ENCODE measurements around the gene TDRD12. TPM values are rescaled to one million over a fixed set of nuclear protein-coding genes. Genes with fewer than 3 reads are reported as not detected.
"Not testable (repeated sequence)": the region's sequence is repeated elsewhere in the genome, so short reads cannot be mapped to it uniquely, and the experiment has no call there.

TDRD12 gene
- total RNA-seq, 3 donors from 2014 or later, result 0.05 to 0.74 (median 0.68) TPM

DNA sequence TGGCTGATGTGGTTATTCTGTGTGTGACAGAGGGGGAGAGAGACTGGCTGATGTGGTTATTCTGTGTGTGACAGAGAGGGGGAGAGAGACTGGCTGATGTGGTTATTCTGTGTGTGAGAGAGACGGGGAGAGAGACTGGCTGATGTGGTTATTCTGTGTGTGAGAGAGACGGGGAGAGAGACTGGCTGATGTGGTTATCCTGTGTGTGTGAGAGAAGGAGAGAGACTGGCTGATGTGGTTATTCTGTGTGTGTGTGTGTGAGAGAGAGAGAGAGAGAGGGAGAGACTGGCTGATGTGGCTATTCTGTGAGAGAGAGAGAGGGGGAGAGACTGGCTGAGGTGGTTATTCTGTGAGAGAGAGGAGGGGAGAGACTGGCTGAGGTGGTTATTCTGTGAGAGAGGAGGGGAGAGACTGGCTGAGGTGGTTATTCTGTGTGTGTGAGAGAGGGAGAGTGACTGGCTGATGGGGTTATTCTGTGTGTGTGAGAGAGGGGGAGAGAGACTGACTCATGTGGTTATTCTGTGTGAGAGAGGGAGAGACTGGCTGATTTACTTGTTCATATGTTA lies 27.1 kb downstream of the TDRD12 start:
- H3K9me3 Mint-ChIP-seq; H3K27me3 Mint-ChIP-seq (ENCODE audit: low read depth); DNase-seq; H3K4me3 Mint-ChIP-seq; H3K4me1 Mint-ChIP-seq (ENCODE audit: low read depth); H3K36me3 Mint-ChIP-seq (ENCODE audit: insufficient read depth): not testable (repeated sequence)
- peak; percentile 80 to 88 for ATAC-seq

DNA sequence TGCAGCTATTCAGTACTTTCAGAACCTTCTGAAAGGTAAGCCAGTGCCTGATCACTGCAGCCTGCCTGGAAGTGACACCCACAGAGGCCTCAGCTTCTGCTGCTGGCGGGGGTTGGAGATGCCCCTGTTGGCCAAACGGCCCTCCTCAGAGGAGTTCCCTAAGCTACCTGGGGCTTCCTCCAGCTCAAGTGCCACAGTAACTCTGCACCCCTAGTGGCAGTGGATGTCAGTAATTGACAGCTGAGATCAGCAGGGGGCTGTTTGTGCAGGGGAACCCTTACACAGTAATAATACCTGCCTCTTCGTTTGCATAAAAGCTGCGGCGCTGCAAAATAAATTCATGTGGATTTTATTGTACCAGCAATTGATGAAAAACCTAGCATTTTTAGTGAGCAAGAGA lies 28.9 kb downstream of the TDRD12 start:
- no peaks in the 10 kb centered on the region for H3K36me3 Mint-ChIP-seq (ENCODE audit: insufficient read depth)
- ATAC-seq (peak in 1 of 2 donors; percentile 30), DNase-seq (no peak)
- no peak overlapping the region for H3K4me3 Mint-ChIP-seq
- peaks cover 8% of the 10 kb centered on the region for H3K4me1 Mint-ChIP-seq (ENCODE audit: low read depth)
- H3K27me3 Mint-ChIP-seq (ENCODE audit: low read depth), result peaks cover 9% of the 10 kb centered on the region
- no peaks in the 10 kb centered on the region for H3K9me3 Mint-ChIP-seq

DNA sequence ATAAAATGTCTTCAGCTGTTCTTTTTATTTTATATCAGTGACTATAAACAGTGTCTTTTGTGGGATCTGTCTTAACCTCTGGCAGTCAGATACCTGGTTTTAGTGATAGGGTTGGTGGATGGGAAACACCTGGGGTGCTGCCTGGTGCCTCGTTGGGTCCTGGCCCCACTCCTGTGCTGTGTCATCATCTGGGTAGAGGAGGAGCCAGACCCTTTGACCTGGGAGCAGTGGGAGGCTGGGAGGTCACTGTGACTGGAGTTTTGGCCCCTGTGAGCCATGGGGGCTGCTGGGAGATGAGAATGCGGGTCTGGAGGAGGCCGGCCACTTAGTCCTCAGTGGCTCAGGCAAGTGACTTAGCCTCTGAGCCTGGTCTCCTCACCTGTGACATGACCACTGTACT lies 29.4 kb downstream of the TDRD12 start:
- H3K27me3 Mint-ChIP-seq (ENCODE audit: low read depth), result peaks cover 12% of the 10 kb centered on the region
- no peak for ATAC-seq
- peaks cover 8% of the 10 kb centered on the region for H3K4me1 Mint-ChIP-seq (ENCODE audit: low read depth)
- H3K9me3 Mint-ChIP-seq, result no peaks in the 10 kb centered on the region
- H3K36me3 Mint-ChIP-seq (ENCODE audit: insufficient read depth), result no peaks in the 10 kb centered on the region
- no peak overlapping the region for H3K4me3 Mint-ChIP-seq
- no peak for DNase-seq

DNA sequence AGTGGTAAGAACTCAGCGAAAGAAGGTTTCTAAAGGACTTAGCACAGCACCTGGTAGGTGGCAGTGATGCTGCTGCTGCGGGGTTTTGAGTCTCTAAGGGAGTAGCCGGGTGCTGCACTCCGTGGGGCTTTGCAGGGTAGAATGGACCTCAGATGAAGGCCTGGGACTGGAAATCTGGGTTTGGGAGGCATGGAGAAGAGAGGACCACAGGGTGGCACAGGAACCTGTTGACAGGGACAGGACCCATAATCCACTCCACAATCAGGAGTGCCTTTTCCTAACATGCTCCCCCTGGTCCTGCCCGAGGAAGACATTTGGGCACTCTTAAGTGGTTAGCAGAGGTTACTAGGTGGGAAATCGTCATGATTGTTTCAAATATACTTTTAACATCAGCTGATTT lies 29.8 kb downstream of the TDRD12 start:
- H3K9me3 Mint-ChIP-seq, result no peaks in the 10 kb centered on the region
- H3K36me3 Mint-ChIP-seq (ENCODE audit: insufficient read depth), result no peaks in the 10 kb centered on the region
- no peak for ATAC-seq
- no peak for DNase-seq
- H3K4me3 Mint-ChIP-seq, result no peak overlapping the region
- H3K27me3 Mint-ChIP-seq (ENCODE audit: low read depth), result peaks cover 12% of the 10 kb centered on the region
- peaks cover 8% of the 10 kb centered on the region for H3K4me1 Mint-ChIP-seq (ENCODE audit: low read depth)

DNA sequence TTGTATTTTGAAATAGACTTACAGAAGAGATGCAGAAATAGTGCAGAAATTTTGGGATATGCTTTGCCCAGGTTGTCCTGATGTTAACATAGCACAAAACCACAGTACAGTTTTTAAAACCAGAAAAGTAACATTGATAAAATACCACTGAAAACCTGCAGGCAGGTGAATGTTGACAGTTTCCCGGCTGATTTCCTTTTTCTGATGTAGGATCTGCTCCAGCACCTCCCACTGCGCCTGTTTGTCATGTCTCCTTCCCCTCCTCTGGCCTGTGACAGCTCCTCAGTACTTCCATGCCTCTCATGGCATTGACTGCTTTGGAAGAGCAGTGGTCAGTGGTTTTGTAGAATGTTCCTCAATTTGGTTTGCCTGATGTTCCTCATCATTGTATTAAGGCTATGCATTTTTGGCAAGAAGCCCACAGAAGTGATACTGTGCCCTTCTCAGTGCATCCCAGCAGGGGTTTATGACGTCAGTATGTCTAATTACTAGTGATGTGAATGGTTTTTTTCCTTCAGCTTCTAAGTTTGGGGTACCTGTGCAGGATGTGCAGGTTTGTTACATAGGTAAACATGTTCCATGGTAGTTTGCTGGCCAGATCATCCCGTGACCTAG lies 31.0 kb downstream of the TDRD12 start:
- H3K9me3 Mint-ChIP-seq, result no peaks in the 10 kb centered on the region
- no peak for DNase-seq
- no peak overlapping the region for H3K4me3 Mint-ChIP-seq
- no peaks in the 10 kb centered on the region for H3K36me3 Mint-ChIP-seq (ENCODE audit: insufficient read depth)
- no peak for ATAC-seq
- H3K4me1 Mint-ChIP-seq (ENCODE audit: low read depth), result peaks cover 5% of the 10 kb centered on the region
- H3K27me3 Mint-ChIP-seq (ENCODE audit: low read depth), result peaks cover 18% of the 10 kb centered on the region

DNA sequence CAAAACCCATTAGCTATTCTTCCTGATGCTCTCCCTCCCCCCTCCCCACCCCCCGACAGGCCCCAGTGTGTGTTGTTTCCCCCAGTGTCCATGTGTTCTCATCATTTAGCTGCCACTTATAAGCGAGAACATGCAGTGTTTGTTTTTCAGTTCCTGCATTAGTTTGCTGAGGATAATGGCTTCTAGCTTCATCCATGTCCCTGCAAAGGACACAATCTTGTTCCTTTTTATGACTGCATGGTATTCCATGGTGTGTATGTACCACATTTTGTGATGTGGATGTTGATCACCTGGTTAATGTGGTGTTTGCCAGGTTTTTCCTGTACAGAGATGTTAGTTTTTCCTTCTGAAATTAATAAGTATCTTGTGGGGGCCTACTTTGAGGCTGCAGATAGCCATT lies 31.5 kb downstream of the TDRD12 start:
- Mint-ChIP-seq H3K27me3 (ENCODE audit: low read depth) (peaks cover 22% of the 10 kb centered on the region), H3K9me3 (no peaks in the 10 kb centered on the region), H3K4me1 (ENCODE audit: low read depth) (peaks cover 5% of the 10 kb centered on the region), H3K4me3 (no peak overlapping the region), H3K36me3 (ENCODE audit: insufficient read depth) (no peaks in the 10 kb centered on the region)
- DNase-seq (no peak), ATAC-seq (no peak)

DNA sequence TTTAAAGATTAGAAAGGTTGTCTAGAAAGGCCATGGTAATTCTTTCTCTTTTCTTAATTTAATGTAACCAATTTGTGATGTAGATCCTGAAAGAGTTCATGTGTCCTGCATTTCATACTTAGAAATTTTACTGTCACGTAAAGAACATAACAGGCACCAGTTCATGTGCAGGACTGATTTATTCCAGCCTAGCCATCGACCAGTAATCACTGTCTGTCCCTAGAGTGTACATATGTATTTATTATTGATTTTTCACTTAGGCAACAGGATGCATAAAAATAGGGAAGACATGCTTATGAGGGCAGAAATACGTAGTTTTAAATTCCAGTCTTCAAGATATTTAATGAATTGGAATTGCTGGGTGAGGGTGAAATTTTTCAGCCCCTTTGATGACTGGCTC lies 37.6 kb downstream of the TDRD12 start:
- Mint-ChIP-seq H3K27me3 (ENCODE audit: low read depth) (peaks cover 27% of the 10 kb centered on the region), H3K4me1 (ENCODE audit: low read depth) (no peaks in the 10 kb centered on the region), H3K4me3 (no peak overlapping the region), H3K36me3 (ENCODE audit: insufficient read depth) (no peaks in the 10 kb centered on the region), H3K9me3 (peaks cover 5% of the 10 kb centered on the region)
- ATAC-seq, result no peak
- DNase-seq, result no peak

DNA sequence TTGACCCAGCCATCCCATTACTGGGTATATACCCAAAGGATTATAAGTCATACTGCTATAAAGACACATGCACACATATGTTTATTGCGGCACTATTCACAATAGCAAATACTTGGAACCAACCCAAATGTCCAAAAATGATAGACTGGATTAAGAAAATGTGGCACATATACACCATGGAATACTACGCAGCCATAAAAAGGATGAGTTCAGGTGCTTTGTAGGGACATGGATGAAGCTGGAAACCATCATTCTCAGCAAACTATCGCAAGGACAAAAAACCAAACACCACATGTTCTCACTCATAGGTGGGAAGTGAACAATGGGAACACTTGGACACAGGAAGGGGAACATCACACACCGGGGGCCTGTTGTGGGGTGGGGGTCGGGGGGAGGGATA lies 45.8 kb downstream of the TDRD12 start:
- H3K27me3 Mint-ChIP-seq (ENCODE audit: low read depth); H3K4me1 Mint-ChIP-seq (ENCODE audit: low read depth); DNase-seq; H3K36me3 Mint-ChIP-seq (ENCODE audit: insufficient read depth); H3K9me3 Mint-ChIP-seq; ATAC-seq; H3K4me3 Mint-ChIP-seq: not testable (repeated sequence)

DNA sequence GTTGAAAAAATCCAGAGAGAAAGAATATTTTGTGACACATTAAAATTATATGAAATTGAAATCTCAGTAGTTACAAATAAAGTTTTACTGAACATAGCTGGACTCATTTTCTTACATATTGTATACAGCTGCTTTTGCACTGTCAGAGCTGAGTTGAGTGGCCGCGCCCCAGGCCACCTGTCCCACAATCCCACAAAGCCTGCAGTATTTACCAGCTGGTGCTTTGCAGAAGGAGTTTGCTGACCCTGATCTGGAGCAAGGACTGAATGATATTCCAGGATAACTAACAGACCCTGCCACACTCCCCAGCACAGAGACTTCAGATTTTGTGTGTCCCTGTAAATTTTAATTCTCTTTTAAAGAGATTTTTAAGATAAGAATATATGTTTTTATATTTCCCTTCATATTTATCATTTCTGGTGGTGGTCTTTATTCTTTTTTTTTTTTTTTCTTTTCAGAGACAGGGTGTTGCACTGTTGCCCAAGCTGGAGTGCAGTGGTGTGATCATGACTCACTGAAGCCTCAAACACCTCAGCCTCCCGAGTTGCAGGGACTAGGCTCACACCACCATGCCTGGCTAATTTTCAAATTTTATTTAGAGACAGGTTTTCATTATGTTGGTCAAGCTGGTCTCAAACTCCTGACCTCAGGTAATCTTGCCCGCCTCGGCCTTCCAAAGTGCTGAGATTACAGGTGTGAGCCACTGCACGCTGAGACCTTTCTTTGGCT lies 48.5 kb downstream of the TDRD12 start:
- no peak overlapping the region for H3K4me3 Mint-ChIP-seq
- no peaks in the 10 kb centered on the region for H3K4me1 Mint-ChIP-seq (ENCODE audit: low read depth)
- no peak for DNase-seq
- H3K27me3 Mint-ChIP-seq (ENCODE audit: low read depth), result no peaks in the 10 kb centered on the region
- H3K9me3 Mint-ChIP-seq, result no peaks in the 10 kb centered on the region
- no peaks in the 10 kb centered on the region for H3K36me3 Mint-ChIP-seq (ENCODE audit: insufficient read depth)
- ATAC-seq, result no peak

DNA sequence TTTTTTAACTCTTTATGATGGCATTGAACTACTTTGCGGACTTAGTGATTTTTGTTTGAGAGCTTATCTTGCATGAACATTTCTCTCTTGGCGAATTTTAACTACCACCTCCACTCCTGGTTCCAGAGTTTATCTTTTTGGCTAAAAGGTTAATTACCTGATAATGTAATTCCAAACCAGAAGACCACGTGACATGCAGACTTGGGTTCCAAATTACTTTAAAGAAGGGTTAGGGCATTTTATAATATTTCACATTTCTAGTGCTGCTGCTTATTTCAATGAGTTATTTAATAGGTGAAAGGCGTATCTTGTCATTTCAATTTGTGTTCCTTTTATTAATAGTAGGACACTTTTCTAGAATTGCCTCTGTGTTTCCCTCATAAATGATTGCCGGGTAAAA lies 52.0 kb downstream of the TDRD12 start:
- DNase-seq (no peak), ATAC-seq (no peak)
- Mint-ChIP-seq H3K9me3 (no peaks in the 10 kb centered on the region), H3K4me1 (ENCODE audit: low read depth) (no peaks in the 10 kb centered on the region), H3K4me3 (no peak overlapping the region), H3K27me3 (ENCODE audit: low read depth) (no peaks in the 10 kb centered on the region), H3K36me3 (ENCODE audit: insufficient read depth) (no peaks in the 10 kb centered on the region)

DNA sequence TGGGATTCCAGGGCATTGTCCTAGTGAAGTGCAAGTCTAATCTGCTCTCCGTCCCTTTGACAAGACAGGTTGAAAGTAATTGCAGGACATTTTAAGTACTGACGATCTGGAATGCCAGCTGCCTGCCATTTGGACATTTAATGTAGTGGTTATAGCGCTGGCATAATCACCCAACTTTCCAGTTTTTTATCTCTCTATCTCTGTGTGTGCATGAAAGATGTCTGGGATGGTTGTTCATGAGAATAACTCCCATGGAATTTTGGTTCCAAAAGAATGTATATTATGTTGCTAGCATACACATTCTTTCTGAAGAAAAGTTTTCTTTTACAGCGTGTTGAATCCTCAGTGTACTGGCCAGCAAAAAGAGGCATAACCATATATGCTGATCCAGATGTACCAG lies 53.6 kb downstream of the TDRD12 start:
- DNase-seq, result no peak
- Mint-ChIP-seq H3K27me3 (ENCODE audit: low read depth) (no peaks in the 10 kb centered on the region), H3K9me3 (no peaks in the 10 kb centered on the region), H3K4me1 (ENCODE audit: low read depth) (no peaks in the 10 kb centered on the region), H3K4me3 (no peak overlapping the region), H3K36me3 (ENCODE audit: insufficient read depth) (no peaks in the 10 kb centered on the region)
- no peak for ATAC-seq

DNA sequence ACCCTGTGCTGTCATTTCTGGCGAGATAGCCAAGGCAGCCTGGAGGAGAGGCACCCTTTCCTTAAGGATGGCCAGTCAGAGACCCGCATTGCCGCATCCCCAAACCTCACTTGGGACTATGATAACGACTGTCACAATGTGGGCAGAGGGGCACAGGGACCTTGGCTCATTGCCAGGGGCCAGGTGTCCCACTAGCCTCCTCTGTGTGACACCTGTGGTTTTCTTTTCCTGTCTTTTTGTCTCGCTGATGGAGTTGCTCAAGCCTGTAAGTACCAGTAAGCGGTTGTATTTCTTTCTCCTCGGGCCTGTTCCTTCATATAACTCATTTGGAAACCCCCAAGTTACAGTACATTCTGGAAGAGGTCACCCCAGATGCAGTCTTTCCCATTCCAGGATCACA lies 59.5 kb downstream of the TDRD12 start:
- H3K4me1 Mint-ChIP-seq (ENCODE audit: low read depth), result no peaks in the 10 kb centered on the region
- H3K36me3 Mint-ChIP-seq (ENCODE audit: insufficient read depth), result peaks cover 3% of the 10 kb centered on the region
- no peak overlapping the region for H3K4me3 Mint-ChIP-seq
- no peak for ATAC-seq
- no peaks in the 10 kb centered on the region for H3K27me3 Mint-ChIP-seq (ENCODE audit: low read depth)
- DNase-seq, result no peak
- peaks cover 7% of the 10 kb centered on the region for H3K9me3 Mint-ChIP-seq

DNA sequence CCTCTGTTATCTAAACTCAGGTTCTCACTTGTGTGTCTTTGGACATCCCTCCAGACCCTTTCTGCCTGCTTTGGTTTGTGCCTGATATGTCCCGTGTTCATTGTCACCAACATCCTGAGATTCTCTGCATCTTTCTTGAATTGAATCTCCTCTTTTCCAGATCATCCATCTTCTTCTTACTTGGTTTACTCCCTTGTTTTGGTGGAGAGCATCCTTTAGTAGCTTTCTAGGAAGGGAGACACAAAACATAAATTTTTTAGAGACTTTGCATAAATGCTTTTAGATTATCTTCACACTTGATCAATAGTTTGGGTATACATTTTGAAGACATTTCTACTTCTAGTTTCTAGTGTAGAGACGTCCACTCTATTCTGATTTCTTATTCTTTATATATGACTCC lies 61.7 kb downstream of the TDRD12 start:
- Mint-ChIP-seq H3K4me3 (no peak overlapping the region), H3K36me3 (ENCODE audit: insufficient read depth) (peaks cover 3% of the 10 kb centered on the region), H3K4me1 (ENCODE audit: low read depth) (no peaks in the 10 kb centered on the region), H3K27me3 (ENCODE audit: low read depth) (no peaks in the 10 kb centered on the region), H3K9me3 (peaks cover 8% of the 10 kb centered on the region)
- DNase-seq, result no peak
- no peak for ATAC-seq

DNA sequence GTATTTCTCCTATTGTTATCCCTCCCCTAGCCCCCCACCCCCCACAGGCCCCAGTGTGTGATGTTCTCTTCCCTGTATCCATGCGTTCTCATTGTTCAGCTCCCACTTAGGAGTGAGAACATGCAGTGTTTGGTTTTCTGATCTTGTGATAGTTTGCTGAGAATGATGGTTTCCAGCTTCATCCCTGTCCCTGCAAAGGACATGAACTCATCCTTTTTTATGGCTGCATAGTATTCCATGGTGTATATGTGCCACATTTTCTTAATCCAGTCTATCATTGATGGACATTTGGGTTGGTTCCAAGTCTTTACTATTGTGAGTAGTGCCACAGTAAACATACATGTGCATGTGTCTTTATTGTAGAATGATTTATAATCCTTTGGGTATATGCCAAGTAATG lies 62.5 kb downstream of the TDRD12 start:
- H3K9me3 Mint-ChIP-seq, result peaks cover 13% of the 10 kb centered on the region
- not testable (repeated sequence) for H3K4me1 Mint-ChIP-seq (ENCODE audit: low read depth); H3K4me3 Mint-ChIP-seq; H3K27me3 Mint-ChIP-seq (ENCODE audit: low read depth); DNase-seq; ATAC-seq; H3K36me3 Mint-ChIP-seq (ENCODE audit: insufficient read depth)

DNA sequence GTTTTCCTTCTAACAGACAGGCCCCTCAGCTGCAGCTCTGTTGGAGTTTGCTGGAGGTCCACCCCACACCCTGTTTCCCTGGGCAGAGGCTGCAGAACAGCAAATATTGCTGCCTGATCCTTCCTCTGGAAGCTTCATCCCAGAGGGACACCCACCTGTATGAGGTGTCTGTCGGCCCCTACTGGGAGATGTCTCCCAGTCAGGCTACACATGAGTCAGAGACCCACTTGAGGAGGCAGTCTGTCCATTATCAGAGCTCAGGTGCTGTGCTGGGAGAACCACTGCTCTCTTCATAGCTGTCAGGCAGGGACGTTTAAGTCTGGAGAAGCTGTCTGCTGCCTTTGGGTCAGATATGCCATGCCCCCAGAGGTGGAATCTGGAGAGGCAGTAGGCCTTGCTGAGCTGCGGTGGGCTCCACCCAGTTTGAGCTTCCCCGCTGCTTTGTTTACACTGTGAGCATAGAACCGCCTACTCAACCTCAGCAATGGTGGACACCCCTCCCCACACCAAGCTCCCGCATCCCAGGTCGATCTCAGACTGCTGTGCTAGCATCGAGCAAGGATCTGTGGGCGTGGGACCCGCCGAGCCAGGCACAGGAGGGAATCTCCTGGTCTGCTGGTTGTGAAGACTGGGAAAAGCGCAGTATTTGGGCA lies 67.7 kb downstream of the TDRD12 start:
- DNase-seq; ATAC-seq; H3K4me3 Mint-ChIP-seq; H3K36me3 Mint-ChIP-seq (ENCODE audit: insufficient read depth); H3K4me1 Mint-ChIP-seq (ENCODE audit: low read depth); H3K9me3 Mint-ChIP-seq; H3K27me3 Mint-ChIP-seq (ENCODE audit: low read depth): not testable (repeated sequence)

All from activated T-cell treated with anti-CD3 and anti-CD28 coated beads, Interleukin-2, amount 50 U/mL, for 4 hours (primary cell).